ENCODE measurements around the gene SLC4A7.

GRCh38 chr3:27526614-27527315 lies 42.6 kb upstream of the SLC4A7 start:
- no peak for TF ChIP-seq EP300 (IDR thresholded peaks at IDR 0.05; ENCODE audit: borderline replicate concordance in 1 of 2, low read depth in 1 of 2, low read length in 1 of 2)
- no peak for TF ChIP-seq PBX3 (IDR thresholded peaks at IDR 0.05)
- no peak for TF ChIP-seq CTCF (IDR thresholded peaks at IDR 0.05)
- TF ChIP-seq TAF1 (IDR thresholded peaks at IDR 0.05; ENCODE audit: borderline replicate concordance, low read depth, low read length), result no peak
- no peak for TF ChIP-seq JUND (IDR thresholded peaks at IDR 0.05)
- TF ChIP-seq REST (IDR thresholded peaks at IDR 0.05; ENCODE audit: low read depth, low read length), result no peak
- no peak for TF ChIP-seq USF1 (IDR thresholded peaks at IDR 0.05; ENCODE audit: borderline replicate concordance, low read depth)
- TF ChIP-seq FOXM1 (IDR thresholded peaks at IDR 0.05; ENCODE audit: low read depth), result no peak
- TF ChIP-seq SIN3A (IDR thresholded peaks at IDR 0.05; ENCODE audit: borderline replicate concordance, low read depth, low read length), result no peak
- no peak for TF ChIP-seq POLR2AphosphoS5 (IDR thresholded peaks at IDR 0.05; ENCODE audit: low read depth, low read length)
- no peak for TF ChIP-seq CHD2 (IDR thresholded peaks at IDR 0.05; ENCODE audit: low read length, partially characterized antibody)
- no peak for TF ChIP-seq SMC3 (IDR thresholded peaks at IDR 0.05; ENCODE audit: low read depth, low read length)

All from SK-N-SH (cell line).